DOHH2 (cell line): ENCODE results near the gene RASGRP1.

Source experiments
- H3F3A ChIP-seq: fragments of 200-600 bp; sonication (generic), shearing (Covaris generic); 2 replicates; pipeline ENCODE4 v1.6.0; 2016; ENCODE audit warnings: antibody characterized with exemption, mild to moderate bottlenecking; ENCODE audit not compliant: control insufficient read depth, insufficient read depth
- H3K27ac ChIP-seq: fragments of 200-600 bp; sonication (generic); 2 replicates; pipeline ENCODE4 v1.5.1; 2014; ENCODE audit warnings: low read depth, mild to moderate bottlenecking, low read length, moderate library complexity
- H3K27me3 ChIP-seq: fragments of 200-600 bp; sonication (generic); 2 replicates; pipeline ENCODE4 v1.6.1; 2014; ENCODE audit warnings: mild to moderate bottlenecking, low read length, mixed read lengths; ENCODE audit not compliant: control insufficient read depth
- H3K36me3 ChIP-seq: fragments of 200-600 bp; sonication (generic); 2 replicates; pipeline ENCODE4 v1.6.1; 2014; ENCODE audit warnings: mild to moderate bottlenecking, low read length, moderate library complexity, mixed read lengths; ENCODE audit not compliant: control insufficient read depth
- H3K4me1 ChIP-seq: fragments of 200-600 bp; sonication (generic); 2 replicates; pipeline ENCODE4 v1.6.1; 2014; ENCODE audit warnings: mild to moderate bottlenecking, low read length, mixed read lengths; ENCODE audit not compliant: control insufficient read depth
- H3K4me2 ChIP-seq: fragments of 200-600 bp; sonication (generic); 2 replicates; pipeline ENCODE4 v1.6.0; 2014; ENCODE audit warnings: mild to moderate bottlenecking, low read length, moderate library complexity
- H3K4me3 ChIP-seq: fragments of 200-600 bp; sonication (generic); 2 replicates; pipeline ENCODE4 v1.5.1; 2014; ENCODE audit warnings: mild to moderate bottlenecking, low read length, mixed read lengths
- H3K79me2 ChIP-seq: fragments of 200-600 bp; sonication (generic); 2 replicates; pipeline ENCODE4 v1.6.1; 2014; ENCODE audit warnings: mild to moderate bottlenecking, low read length, mixed read lengths; ENCODE audit not compliant: control insufficient read depth
- H3K9me2 ChIP-seq: fragments of 200-600 bp; sonication (generic); replicated peaks from 2 replicates; pipeline ENCODE4 v1.6.1; 2014; ENCODE audit warnings: mild to moderate bottlenecking, low read length, mixed read lengths; ENCODE audit not compliant: control insufficient read depth
- H3K9me3 ChIP-seq: fragments of 200-600 bp; sonication (generic); 2 replicates; pipeline ENCODE4 v1.6.1; 2014; ENCODE audit warnings: antibody characterized with exemption, low read length, mixed read lengths; ENCODE audit not compliant: control insufficient read depth, insufficient read depth
- H4K20me1 ChIP-seq: fragments of 200-600 bp; sonication (generic); 2 replicates; pipeline ENCODE4 v1.6.0; 2014; ENCODE audit warnings: low read depth, mild to moderate bottlenecking, antibody characterized with exemption, low read length, moderate library complexity; ENCODE audit not compliant: control insufficient read depth, insufficient read depth
- CTCF ChIP-seq: fragments of 200-600 bp; sonication (generic); IDR thresholded peaks from one replicate; pipeline ENCODE4 v1.5.1; 2014; ENCODE audit warnings: antibody characterized with exemption, mild to moderate bottlenecking, low read depth, low read length; ENCODE audit not compliant: poor library complexity, severe bottlenecking
- EZH2phosphoT487 ChIP-seq: fragments of 200-600 bp; sonication (generic); IDR thresholded peaks from 2 replicates; pipeline ENCODE4 v1.6.1; 2017; ENCODE audit warnings: borderline replicate concordance, mild to moderate bottlenecking, antibody characterized with exemption, low read length, moderate library complexity, mixed read lengths

The RASGRP1 gene

GRCh38 chr15:38526158-38526557 lies 38.5 kb downstream of the RASGRP1 start:
- H3K27me3 ChIP-seq: no peaks in the 10 kb centered on the region
- no peaks in the 10 kb centered on the region for H3F3A ChIP-seq
- no peaks in the 10 kb centered on the region for H4K20me1 ChIP-seq
- no peak overlapping the region for H3K27ac ChIP-seq
- no peaks in the 10 kb centered on the region for H3K9me3 ChIP-seq
- no peaks in the 10 kb centered on the region for H3K79me2 ChIP-seq
- no peaks in the 10 kb centered on the region for H3K4me1 ChIP-seq
- H3K4me2 ChIP-seq: no peak overlapping the region
- TF ChIP-seq EZH2phosphoT487: no peak
- no peak for TF ChIP-seq CTCF
- no peaks in the 10 kb centered on the region for H3K36me3 ChIP-seq
- no peak overlapping the region for H3K4me3 ChIP-seq
- H3K9me2 ChIP-seq: no peaks in the 10 kb centered on the region

GRCh38 chr15:38525489-38525888 lies 39.1 kb downstream of the RASGRP1 start:
- Histone ChIP-seq H3K4me1 (no peaks in the 10 kb centered on the region), H3K4me3 (no peak overlapping the region), H3K9me3 (no peaks in the 10 kb centered on the region), H3K79me2 (no peaks in the 10 kb centered on the region), H4K20me1 (no peaks in the 10 kb centered on the region), H3K27ac (no peak overlapping the region), H3K9me2 (no peaks in the 10 kb centered on the region), H3K27me3 (no peaks in the 10 kb centered on the region), H3K36me3 (no peaks in the 10 kb centered on the region), H3K4me2 (no peak overlapping the region), H3F3A (no peaks in the 10 kb centered on the region)
- TF ChIP-seq CTCF (no peak), EZH2phosphoT487 (no peak)

- no peaks in the 10 kb centered on the region for H3K9me2 ChIP-seq
- H3K4me2 ChIP-seq: no peak overlapping the region
- no peak for TF ChIP-seq CTCF
- TF ChIP-seq EZH2phosphoT487: no peak
- no peak overlapping the region for H3K4me3 ChIP-seq
- H3K27ac ChIP-seq: no peak overlapping the region
- no peaks in the 10 kb centered on the region for H3F3A ChIP-seq
- no peaks in the 10 kb centered on the region for H4K20me1 ChIP-seq
- no peaks in the 10 kb centered on the region for H3K9me3 ChIP-seq
- H3K27me3 ChIP-seq: no peaks in the 10 kb centered on the region
- H3K79me2 ChIP-seq: no peaks in the 10 kb centered on the region
- H3K36me3 ChIP-seq: no peaks in the 10 kb centered on the region
- no peaks in the 10 kb centered on the region for H3K4me1 ChIP-seq
Observed at GRCh38 chr15:38524156-38524555, 40.5 kb downstream of the RASGRP1 start.

GRCh38 chr15:38522922-38523321 lies 41.7 kb downstream of the RASGRP1 start:
- no peaks in the 10 kb centered on the region for H3K79me2 ChIP-seq
- H3K4me1 ChIP-seq: no peaks in the 10 kb centered on the region
- no peaks in the 10 kb centered on the region for H3K27me3 ChIP-seq
- no peaks in the 10 kb centered on the region for H3K36me3 ChIP-seq
- H3F3A ChIP-seq: no peaks in the 10 kb centered on the region
- no peaks in the 10 kb centered on the region for H4K20me1 ChIP-seq
- no peaks in the 10 kb centered on the region for H3K9me3 ChIP-seq
- TF ChIP-seq CTCF (no peak), EZH2phosphoT487 (no peak)
- no peak overlapping the region for H3K27ac ChIP-seq
- H3K4me3 ChIP-seq: no peak overlapping the region
- H3K9me2 ChIP-seq: no peaks in the 10 kb centered on the region
- no peak overlapping the region for H3K4me2 ChIP-seq
